GM12878 (cell line): Measurements from ENCODE around the gene PPP6C. TPM values are rescaled to one million over a fixed set of nuclear protein-coding genes. Genes with fewer than 3 reads are reported as not detected.
"Not testable (repeated sequence)": the region's sequence is repeated elsewhere in the genome, so short reads cannot be mapped to it uniquely, and the experiment has no call there.

Experiments
- ATAC-seq: fragments of 200-7000 bp; cut with Tn5 transposase; 3 replicates; pipeline ENCODE4 v1.9.1; 2020; ENCODE audit warnings: mild to moderate bottlenecking, moderate library complexity
- BruUV-seq: library from RNA; stranded (reverse); fragments of 400-500 nt; replicated peaks from 2 replicates; lab custom pipeline; 2021; lab: Mats Ljungman, UMichigan
- CTCF ChIA-PET: fragments of 300-600 bp; sonication (Branson Sonifier 250); formaldehyde crosslinking; extraction: SDS; loops from one replicate; lab custom pipeline; 2021; ENCODE audit warnings: inconsistent platforms; lab: Yijun Ruan, JAX
- POLR2A ChIA-PET: fragments of 350-600 bp; formaldehyde crosslinking; extraction: SDS; loops from one replicate; lab custom pipeline; 2021; ENCODE audit warnings: inconsistent platforms; lab: Charles Lee
- RAD21 ChIA-PET: fragments of 300-600 bp; sonication (Branson Sonifier 250); formaldehyde crosslinking; loops from one replicate; lab custom pipeline; 2023; ENCODE audit warnings: antibody characterized with exemption; ENCODE audit not compliant: unreplicated experiment; lab: Charles Lee
- SMC1A ChIA-PET: fragments of 300-600 bp; sonication (Branson Sonifier 250); formaldehyde crosslinking; loops from one replicate; lab custom pipeline; 2023; ENCODE audit not compliant: unreplicated experiment, uncharacterized antibody; lab: Charles Lee
- DNase-seq: peaks from one replicate; pipeline ENCODE4 v3.0.0-alpha.2; 2011; ENCODE audit warnings: low read depth, low spot score
- FAIRE-seq: peaks from 3 replicates; lab custom pipeline; 2011; peaks lifted over from hg19 to GRCh38; lab: Jason Lieb, UNC
- H2AFZ ChIP-seq: 2 replicates; pipeline ENCODE4 v1.6.0; 2011; ENCODE audit warnings: low read depth, low read length, control low read depth; ENCODE audit not compliant: control insufficient read depth
- H3K27ac ChIP-seq: 2 replicates; pipeline ENCODE4 v1.5.1; 2011; ENCODE audit warnings: control low read depth; ENCODE audit not compliant: control insufficient read depth, insufficient read depth
- H3K27me3 ChIP-seq, 2 experiments: replicated peaks in 1 of 2; 2 replicates each; pipeline versions ENCODE4 v1.6.0 to v1.6.1; 2011; ENCODE audit warnings: low read length in 1 of 2; ENCODE audit not compliant: control insufficient read depth in 2 of 2, insufficient read depth in 2 of 2
- H3K36me3 ChIP-seq, 2 experiments: 2 replicates each; pipeline ENCODE4 v1.5.1; 2011; ENCODE audit warnings: low read length in 1 of 2; ENCODE audit not compliant: control insufficient read depth in 2 of 2, insufficient read depth in 2 of 2
- H3K4me1 ChIP-seq: 2 replicates; pipeline ENCODE4 v1.6.1; 2011; ENCODE audit warnings: mild to moderate bottlenecking, low read length, moderate library complexity, mixed read lengths; ENCODE audit not compliant: control insufficient read depth, insufficient read depth
- H3K4me2 ChIP-seq: 2 replicates; pipeline ENCODE4 v1.6.0; 2011; ENCODE audit warnings: control low read depth; ENCODE audit not compliant: control insufficient read depth, insufficient read depth
- H3K4me3 ChIP-seq: fragments of 200-600 bp; sonication (generic); 2 replicates; pipeline ENCODE4 v1.5.1; 2016
- H3K79me2 ChIP-seq: 2 replicates; pipeline ENCODE4 v1.6.0; 2011; ENCODE audit warnings: low read length; ENCODE audit not compliant: control insufficient read depth, insufficient read depth
- H3K9ac ChIP-seq: 2 replicates; pipeline ENCODE4 v1.8.0; 2011; ENCODE audit warnings: low read length, control low read depth, mixed read lengths; ENCODE audit not compliant: control insufficient read depth, insufficient read depth
- H3K9me3 ChIP-seq: replicated peaks from 3 replicates; pipeline ENCODE4 v1.5.1; 2011; ENCODE audit warnings: mild to moderate bottlenecking, low read length; ENCODE audit not compliant: control insufficient read depth, insufficient read depth
- H4K20me1 ChIP-seq: 2 replicates; pipeline ENCODE4 v1.6.0; 2011; ENCODE audit not compliant: control insufficient read depth, insufficient read depth
- MYC ChIP-seq: IDR thresholded peaks from 2 replicates; pipeline ENCODE4 v1.6.1; 2011; ENCODE audit warnings: mild to moderate bottlenecking, low read length, moderate library complexity, inconsistent platforms; ENCODE audit not compliant: insufficient read depth, insufficient replicate concordance, insufficient read length, severe bottlenecking
- SMARCA5 ChIP-seq: fragments of 450-650 bp; IDR thresholded peaks from 2 replicates; pipeline ENCODE4 v1.6.1; 2017; ENCODE audit warnings: mild to moderate bottlenecking
- TCF12 ChIP-seq: IDR thresholded peaks from 2 replicates; pipeline ENCODE4 v1.6.1; 2011; ENCODE audit warnings: low read depth, mild to moderate bottlenecking, low read length
- ZNF207 ChIP-seq: fragments of 450-650 bp; IDR thresholded peaks from 2 replicates; pipeline ENCODE4 v1.6.1; 2014; ENCODE audit warnings: antibody characterized with exemption, mild to moderate bottlenecking, borderline replicate concordance
- WGBS: methylation state at CpG from one replicate; pipeline ENCODE4 v1.1.6; 2016; ENCODE audit warnings: low lambda C conversion rate; ENCODE audit not compliant: insufficient replicate concordance, insufficient coverage; ENCODE audit errors: missing lambda C conversion rate; 5-methylcytosine and 5-hydroxymethylcytosine counted together
- in situ Hi-C: fragments of 300-500 bp; cut with MboI; formaldehyde crosslinking; loops from 9 replicates; pipeline ENCODE4 v1.14.3; 2018; ENCODE audit warnings: mixed read lengths
- intact Hi-C: fragments of 100-400 bp; cut with micrococcal nuclease; formaldehyde crosslinking; loops from one replicate; pipeline ENCODE4 v1.14.2; 2022; ENCODE audit not compliant: unreplicated experiment
- polyA plus RNA-seq, 11 experiments: library from polyadenylated mRNA; depleted of rRNA in 4 of 11; unstranded in 6 of 11; stranded (reverse) in 5 of 11; fragments of >200 nt; fragmentation: Nextera tagmentation in 4 of 11; fragmentation: Illumina TruSeq in 1 of 11; extraction: Ambion mirVana in 4 of 11; extraction: Trizol in 1 of 11; gene quantifications; 1 replicate in 1 of 11; 2 replicates in 10 of 11; pipeline versions ENCODE4 v1.2.1 to v1.2.3, GENCODE V29; 2011 to 2016; ENCODE audit warnings: inconsistent platforms in 2 of 11, missing spikeins in 2 of 11, low read depth in 1 of 11
- total RNA-seq, 4 experiments: library from RNA; depleted of rRNA in 3 of 4; stranded (reverse); fragments of >200 nt in 3 of 4; fragmentation: Illumina TruSeq in 1 of 4; extraction: Trizol in 1 of 4; gene quantifications; 2 replicates each; pipeline versions ENCODE4 v1.2.1 to v1.2.3, GENCODE V29; 2013 to 2021

Gene PPP6C
- total and polyA plus RNA-seq, 10 of the 15 experiments (the other 5 are each of a cell fraction or from before 2014, with no cell fraction given) = 26.8 to 45.3 (median 37.1) TPM

GRCh38 chr9:125233678-125234077, 44.1 kb upstream of the PPP6C start:
- Histone ChIP-seq H4K20me1 (0 out of 2 replicates have a peak, but pooled peaks cover 2% of the 10 kb centered on the region), H3K27me3 (no peaks in the 10 kb centered on the region), H3K4me2 (no peak overlapping the region), H3K4me3 (no peak overlapping the region), H3K79me2 (peaks cover 32% of the 10 kb centered on the region), H3K36me3 (peaks cover 8 to 29% of the 10 kb centered on the region in 2 experiments), H3K9me3 (no peaks in the 10 kb centered on the region), H2AFZ (no peak overlapping the region), H3K4me1 (peaks cover 4% of the 10 kb centered on the region; the same call in 1 of the 2 replicates), H3K27ac (no peak overlapping the region), H3K9ac (no peak overlapping the region)
- FAIRE-seq (no peak), DNase-seq (no peak), ATAC-seq (no peak)
- CTCF ChIA-PET = no interaction called here
- SMC1A ChIA-PET = interaction anchor here (0.8 to 1.0 kb wide), 2 partner anchors 32 to 49 kb away, joined by 3 read pairs; no protein-coding TSS in a partner anchor
- intact Hi-C loops (no loop called here), in situ Hi-C loops (no loop called here)
- TF ChIP-seq ZNF207 (no peak), MYC (no peak), TCF12 (no peak)
- POLR2A ChIA-PET = no interaction called here
- RAD21 ChIA-PET = no interaction called here
- BruUV-seq = no TSS peak
- WGBS = 61% methylated on average over 3 of the region's 3 CpGs

- peaks cover 0 to 4% of the 10 kb centered on the region in 2 experiments; a peak in 1 of 4 replicates for H3K36me3 ChIP-seq
- TF ChIP-seq TCF12 (no peak), SMARCA5 (no peak)
- DNase-seq (no peak), FAIRE-seq (no peak), ATAC-seq (no peak)
- BruUV-seq = no TSS peak
- ChIA-PET RAD21 (no interaction called here), SMC1A (no interaction called here), CTCF (no interaction called here), POLR2A (no interaction called here)
- H4K20me1 ChIP-seq = no peaks in the 10 kb centered on the region
- in situ Hi-C loops (no loop called here), intact Hi-C loops (no loop called here)
- WGBS = 100% methylated on average over 6 of the region's 6 CpGs
- H3K9ac ChIP-seq = no peak overlapping the region
- no peak overlapping the region for H3K27ac ChIP-seq
- no peaks in the 10 kb centered on the region for H3K9me3 ChIP-seq
- H3K4me1 ChIP-seq = no peaks in the 10 kb centered on the region
- no peaks in the 10 kb centered on the region for H3K79me2 ChIP-seq
- no peaks in the 10 kb centered on the region for H3K27me3 ChIP-seq
- no peak overlapping the region for H2AFZ ChIP-seq
- no peak overlapping the region for H3K4me3 ChIP-seq
- no peak overlapping the region for H3K4me2 ChIP-seq
These were observed 38.2 kb upstream of the PPP6C start for GRCh38 chr9:125227761-125228160.

- CTCF ChIA-PET = interaction anchor here (0.7 to 0.9 kb wide), 3 partner anchors 11 to 451 kb away, joined by 3 read pairs; no protein-coding TSS in a partner anchor
- H3K9me3 ChIP-seq, RAD21 ChIA-PET, SMC1A ChIA-PET, H3K27ac ChIP-seq, intact Hi-C loops, FAIRE-seq, H3K27me3 ChIP-seq, BruUV-seq, in situ Hi-C loops, H3K36me3 ChIP-seq, ATAC-seq, H3K79me2 ChIP-seq, H3K4me2 ChIP-seq, POLR2A ChIA-PET, H3K9ac ChIP-seq, H3K4me1 ChIP-seq, DNase-seq, H3K4me3 ChIP-seq, H2AFZ ChIP-seq, H4K20me1 ChIP-seq: not testable (repeated sequence)
These were observed 35.3 kb upstream of the PPP6C start for GRCh38 chr9:125224858-125225257.
